Measurements from ENCODE around the gene CLIC3. TPM values are rescaled to one million over a fixed set of nuclear protein-coding genes. Genes with fewer than 3 reads are reported as not detected.
A peak's percentile ranks its signal among the peaks of the same experiment; 100 is the strongest.

CLIC3 gene
- polyA plus RNA-seq, 1 donor from 2014 or later, result 3.5 TPM

DNA sequence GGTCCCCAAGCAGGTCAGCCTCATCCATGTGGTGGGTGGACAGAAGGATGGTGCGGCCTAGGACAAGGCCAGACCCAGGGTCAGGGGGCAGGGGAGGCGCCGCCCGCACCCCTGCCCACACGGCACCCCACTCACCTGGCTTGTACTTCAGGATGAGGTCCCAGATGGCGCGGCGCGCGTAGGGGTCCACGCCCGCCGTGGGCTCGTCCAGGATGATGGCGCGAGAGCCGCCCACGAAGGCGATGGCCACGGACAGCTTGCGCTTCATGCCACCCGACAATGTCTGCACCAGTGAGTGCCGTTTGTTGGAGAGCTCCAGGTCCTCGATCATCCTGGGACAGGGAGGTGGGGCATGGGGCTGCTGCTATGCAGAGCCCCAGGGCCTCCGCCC, 19.2 kb upstream of the CLIC3 start:
- no peak overlapping the region for H3K4me3 Mint-ChIP-seq
- H3K27me3 Mint-ChIP-seq, result no peaks in the 10 kb centered on the region
- H3K9me3 Mint-ChIP-seq, result no peaks in the 10 kb centered on the region
- H3K4me1 Mint-ChIP-seq, result no peaks in the 10 kb centered on the region
- no peak overlapping the region for H3K27ac Mint-ChIP-seq
- H3K36me3 Mint-ChIP-seq, result peaks cover 3% of the 10 kb centered on the region

DNA sequence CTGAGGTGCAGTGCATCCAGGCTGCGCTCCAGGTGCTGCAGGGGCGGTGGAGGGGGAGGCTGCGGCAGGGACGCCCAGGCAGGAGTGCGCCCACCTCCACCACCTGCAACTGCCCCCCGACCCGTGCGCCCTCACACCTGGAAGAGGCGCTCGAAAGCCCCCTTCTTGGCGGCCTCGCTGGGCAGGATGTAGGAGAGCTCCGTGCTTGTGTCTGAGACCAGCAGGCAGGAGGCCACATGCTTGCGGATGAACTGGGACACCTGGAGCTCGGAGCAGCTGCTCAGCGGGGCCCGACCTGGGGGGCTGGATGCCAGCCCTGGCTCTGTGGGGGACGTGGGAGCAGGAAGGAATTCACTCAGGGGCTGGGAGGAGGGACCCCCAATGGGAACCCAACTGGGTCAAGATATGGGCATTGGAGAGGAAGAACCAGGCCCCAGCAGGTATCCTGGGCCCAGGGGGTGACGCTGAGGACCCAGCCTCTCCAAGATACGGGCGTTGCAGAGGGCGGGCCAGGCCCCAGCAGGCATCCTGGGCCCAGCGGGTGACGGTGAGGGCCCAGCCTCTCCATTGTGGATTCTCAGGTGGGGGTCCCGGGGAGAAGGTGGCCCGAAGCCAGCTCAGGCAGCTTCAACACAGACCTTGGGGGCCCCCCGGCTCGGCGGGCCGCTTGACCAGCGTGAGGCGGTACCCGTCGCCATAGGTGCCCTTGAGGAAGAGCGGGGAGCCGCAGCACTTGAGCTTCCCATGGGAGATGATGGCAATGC, 18.6 kb upstream of the CLIC3 start:
- no peak overlapping the region for H3K27ac Mint-ChIP-seq
- no peak overlapping the region for H3K4me3 Mint-ChIP-seq
- no peaks in the 10 kb centered on the region for H3K4me1 Mint-ChIP-seq
- no peaks in the 10 kb centered on the region for H3K27me3 Mint-ChIP-seq
- no peaks in the 10 kb centered on the region for H3K9me3 Mint-ChIP-seq
- peaks cover 3% of the 10 kb centered on the region for H3K36me3 Mint-ChIP-seq

DNA sequence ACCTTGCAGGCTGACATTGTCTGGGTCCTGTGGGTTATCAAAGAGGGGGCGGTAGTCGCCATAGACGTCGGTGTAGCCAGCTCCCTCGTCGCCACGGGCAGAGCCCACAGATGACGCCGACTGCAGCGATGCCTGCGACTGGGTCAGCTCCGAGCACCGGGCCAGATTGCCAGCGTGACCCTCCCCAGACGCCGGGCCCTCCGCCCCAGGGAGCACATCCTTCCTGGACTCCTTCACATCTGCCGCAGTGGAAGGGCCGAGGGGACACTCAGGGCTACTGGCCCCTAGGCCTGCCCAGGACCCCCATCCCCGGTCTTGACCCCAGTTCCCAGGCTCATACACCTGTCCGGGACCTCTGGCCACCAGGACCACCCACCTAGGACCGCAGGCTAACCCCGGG, 17.8 kb upstream of the CLIC3 start:
- no peaks in the 10 kb centered on the region for H3K27me3 Mint-ChIP-seq
- peak overlapping the region in 1 of 4 donors; percentile 22 for H3K4me3 Mint-ChIP-seq
- H3K27ac Mint-ChIP-seq, result no peak overlapping the region
- no peaks in the 10 kb centered on the region for H3K4me1 Mint-ChIP-seq
- peaks cover 1% of the 10 kb centered on the region for H3K36me3 Mint-ChIP-seq
- H3K9me3 Mint-ChIP-seq, result no peaks in the 10 kb centered on the region

DNA sequence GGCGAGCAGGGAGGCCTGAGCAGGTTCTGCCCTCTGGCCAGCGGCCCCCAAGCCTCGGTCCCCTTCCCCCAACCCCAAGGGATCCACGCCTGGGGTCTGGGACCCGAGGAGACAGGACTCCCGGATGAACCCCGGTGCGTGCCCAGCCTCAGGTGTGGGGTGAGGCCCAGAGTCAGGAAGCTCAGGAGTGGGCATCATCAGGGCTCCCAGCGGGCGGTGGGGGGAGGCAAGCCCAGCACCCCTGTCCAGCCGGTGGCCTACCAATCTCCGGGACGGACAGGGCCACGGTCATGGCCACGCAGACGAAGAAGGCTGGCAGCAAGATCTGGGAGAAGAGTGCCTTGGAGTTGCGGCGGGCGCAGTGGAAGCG, 17.2 kb upstream of the CLIC3 start:
- H3K4me1 Mint-ChIP-seq, result no peaks in the 10 kb centered on the region
- no peaks in the 10 kb centered on the region for H3K9me3 Mint-ChIP-seq
- H3K27ac Mint-ChIP-seq, result no peak overlapping the region
- H3K4me3 Mint-ChIP-seq, result no peak overlapping the region
- no peaks in the 10 kb centered on the region for H3K27me3 Mint-ChIP-seq
- peaks cover under 1% of the 10 kb centered on the region for H3K36me3 Mint-ChIP-seq

DNA sequence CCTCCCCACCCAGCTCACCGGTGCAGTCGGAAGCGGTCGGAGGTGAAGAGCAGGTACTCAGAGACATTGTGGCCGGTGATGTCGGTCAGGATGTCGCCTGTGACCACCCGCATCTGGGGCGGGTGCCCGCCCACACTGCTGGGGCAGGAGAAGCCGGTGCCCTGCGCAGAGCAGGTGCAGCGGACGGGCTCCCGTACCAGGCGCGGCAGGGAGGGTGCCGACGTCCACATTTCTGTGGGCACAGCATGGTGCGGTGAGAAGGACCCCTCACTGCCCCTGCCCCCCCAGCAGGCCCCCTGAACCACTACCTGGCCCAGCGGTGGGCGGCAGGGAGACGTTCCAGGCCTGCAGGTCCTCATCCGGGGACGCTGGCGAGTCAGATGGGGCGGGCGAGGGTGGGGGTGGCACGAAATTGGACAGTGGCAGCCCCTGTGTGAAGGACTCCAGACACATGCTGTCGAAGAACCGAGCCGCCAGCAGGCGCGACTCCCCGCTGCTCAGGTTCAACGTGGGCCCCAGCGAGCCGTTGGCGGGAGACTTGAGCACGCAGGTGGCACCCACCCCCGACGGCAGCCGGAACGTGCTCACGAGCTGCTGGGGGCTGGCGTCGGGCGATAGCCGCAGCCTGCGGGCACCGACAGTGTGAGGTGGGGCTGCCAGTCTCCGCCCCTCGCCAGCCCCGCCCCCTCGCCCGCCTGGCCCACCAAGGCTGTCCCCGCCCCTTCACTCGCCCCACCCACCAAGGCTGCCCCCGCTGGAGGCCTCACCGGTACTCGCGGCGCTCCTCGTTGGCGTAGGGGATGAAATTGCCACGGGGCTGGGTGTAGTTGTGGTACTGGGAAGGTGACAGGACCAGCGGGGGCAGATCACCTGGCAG, 16.6 kb upstream of the CLIC3 start:
- H3K36me3 Mint-ChIP-seq, result no peaks in the 10 kb centered on the region
- no peak overlapping the region for H3K27ac Mint-ChIP-seq
- no peaks in the 10 kb centered on the region for H3K9me3 Mint-ChIP-seq
- no peak overlapping the region for H3K4me3 Mint-ChIP-seq
- no peaks in the 10 kb centered on the region for H3K27me3 Mint-ChIP-seq
- no peaks in the 10 kb centered on the region for H3K4me1 Mint-ChIP-seq

DNA sequence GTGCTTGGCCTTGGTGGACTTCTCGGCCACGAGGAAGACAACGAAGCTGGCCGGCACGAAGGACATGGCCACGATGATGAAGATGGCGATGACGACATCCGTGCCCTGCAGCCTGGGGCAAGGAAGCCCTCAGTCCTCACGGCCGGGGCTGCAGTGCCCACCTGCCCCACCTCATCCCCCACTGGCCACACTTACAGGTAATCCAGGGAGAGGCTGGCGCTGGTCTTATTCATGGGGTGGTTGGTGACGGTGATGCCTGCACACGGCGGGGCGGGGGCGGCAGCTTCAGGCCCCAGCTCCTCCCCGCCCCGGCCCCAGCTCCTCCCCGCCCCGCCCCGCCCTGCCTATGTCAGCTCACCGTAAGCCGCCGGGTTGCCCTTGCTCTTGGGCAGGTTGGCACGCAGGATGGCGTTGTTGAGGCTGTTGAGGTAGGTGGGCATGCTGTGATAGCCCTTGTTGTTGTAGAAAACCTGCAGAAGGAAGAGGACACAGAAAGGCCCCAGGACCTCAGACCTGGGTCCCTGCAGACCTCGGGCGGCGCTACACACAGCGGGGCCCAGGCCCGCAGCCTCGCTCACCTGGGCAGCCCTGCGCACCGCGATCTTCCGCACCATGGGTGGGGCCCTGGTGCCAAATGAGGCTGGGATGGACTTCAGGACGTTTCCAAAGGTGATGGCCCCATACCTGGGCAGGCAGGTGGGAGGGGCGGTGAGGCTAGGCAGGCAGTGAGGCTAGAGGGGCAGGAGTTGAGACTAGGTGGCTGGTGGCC, 15.7 kb upstream of the CLIC3 start:
- no peaks in the 10 kb centered on the region for H3K27me3 Mint-ChIP-seq
- no peaks in the 10 kb centered on the region for H3K9me3 Mint-ChIP-seq
- no peaks in the 10 kb centered on the region for H3K4me1 Mint-ChIP-seq

DNA sequence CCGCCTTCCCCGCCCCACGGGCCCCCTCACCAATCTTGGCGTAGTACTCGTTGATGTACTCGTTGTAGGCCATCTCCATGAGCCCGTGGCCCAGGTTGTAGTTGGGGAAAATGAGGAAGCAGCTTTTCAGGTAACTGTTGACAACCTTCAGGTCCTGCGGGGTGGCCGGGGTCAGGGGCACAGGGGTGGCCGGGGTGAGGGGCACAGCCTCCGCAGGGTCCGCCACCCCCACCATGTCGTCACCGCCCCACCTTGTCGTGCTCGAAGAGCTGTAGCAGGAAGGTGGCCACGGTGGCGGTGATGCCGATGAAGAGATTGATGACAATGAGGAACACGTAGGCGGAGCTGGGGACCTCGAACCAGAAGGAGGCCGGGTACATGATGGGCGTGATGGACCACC, 14.8 kb upstream of the CLIC3 start:
- Mint-ChIP-seq H3K4me3 (no peak overlapping the region), H3K27ac (no peak overlapping the region), H3K9me3 (no peaks in the 10 kb centered on the region), H3K36me3 (no peaks in the 10 kb centered on the region), H3K27me3 (peaks cover 3% of the 10 kb centered on the region), H3K4me1 (no peaks in the 10 kb centered on the region)

More for the DNA sequence above, 15.7 kb upstream of the CLIC3 start:
- Mint-ChIP-seq H3K27ac (no peak overlapping the region), H3K36me3 (no peaks in the 10 kb centered on the region), H3K4me3 (no peak overlapping the region)

DNA sequence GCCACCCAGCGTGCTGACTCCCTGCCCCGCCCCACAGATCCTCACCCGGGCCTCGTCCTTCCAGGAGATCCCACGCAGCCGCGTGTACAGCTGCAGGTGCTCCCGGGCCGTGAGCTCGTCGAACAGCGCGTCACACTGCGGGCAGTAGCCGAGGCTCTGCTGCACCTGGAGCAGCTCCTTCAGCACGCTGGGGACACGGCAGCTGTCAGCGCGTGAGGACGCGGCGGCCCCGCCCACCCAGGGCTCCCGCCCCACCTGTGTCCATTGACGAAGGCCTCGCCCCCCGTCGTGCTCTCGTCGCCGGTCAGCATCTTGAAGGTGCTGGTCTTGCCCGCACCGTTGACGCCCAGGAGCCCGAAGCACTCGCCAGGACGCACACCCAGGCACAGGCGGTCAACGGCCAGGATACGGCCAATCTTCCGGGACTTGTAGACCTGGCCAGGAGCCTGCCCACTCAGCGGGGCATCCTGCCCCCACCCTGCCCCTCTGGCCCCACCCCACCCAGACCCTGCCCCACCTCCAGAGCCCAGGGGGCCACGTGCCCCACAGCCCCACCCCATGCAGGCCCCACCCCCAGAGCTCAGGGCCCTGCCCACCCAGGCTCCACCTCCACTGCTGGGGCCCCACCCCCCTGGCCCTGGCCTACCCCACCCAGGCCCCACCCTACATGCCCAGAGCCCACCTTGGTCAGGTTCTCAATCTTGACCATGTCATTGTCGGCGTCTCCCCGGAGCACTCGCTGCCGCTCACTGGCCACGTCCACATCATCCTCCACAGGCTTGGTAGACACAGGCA, 13.8 kb upstream of the CLIC3 start:
- Mint-ChIP-seq H3K27me3 (peaks cover 3% of the 10 kb centered on the region), H3K36me3 (no peaks in the 10 kb centered on the region), H3K4me3 (no peak overlapping the region), H3K27ac (no peak overlapping the region), H3K9me3 (no peaks in the 10 kb centered on the region), H3K4me1 (no peaks in the 10 kb centered on the region)

DNA sequence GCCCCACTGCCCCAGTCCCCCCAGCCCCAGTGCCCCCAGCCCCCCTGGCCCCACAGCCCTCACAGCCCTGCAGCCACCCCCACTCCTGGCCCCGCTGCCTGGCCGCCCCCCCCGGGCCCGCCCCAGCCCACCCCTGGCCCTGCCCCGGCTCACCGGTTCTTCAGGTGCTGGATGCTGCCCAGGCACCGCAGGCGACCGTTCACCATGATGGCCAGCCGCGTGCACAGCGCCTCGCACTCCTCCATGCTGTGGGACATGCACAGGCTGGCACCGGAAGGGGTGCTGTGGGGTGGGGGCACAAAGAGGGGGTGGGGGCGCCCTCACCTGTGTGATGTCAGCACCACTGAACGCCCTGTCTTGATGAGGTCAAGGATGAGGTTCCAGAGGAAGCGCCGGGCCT, 12.8 kb upstream of the CLIC3 start:
- H3K4me1 Mint-ChIP-seq, result no peaks in the 10 kb centered on the region
- H3K4me3 Mint-ChIP-seq, result no peak overlapping the region
- H3K36me3 Mint-ChIP-seq, result no peaks in the 10 kb centered on the region
- peaks cover 3% of the 10 kb centered on the region for H3K27me3 Mint-ChIP-seq
- H3K27ac Mint-ChIP-seq, result no peak overlapping the region
- H3K9me3 Mint-ChIP-seq, result peaks cover 0 to 1% (median 0%) of the 10 kb centered on the region in 3 donors

DNA sequence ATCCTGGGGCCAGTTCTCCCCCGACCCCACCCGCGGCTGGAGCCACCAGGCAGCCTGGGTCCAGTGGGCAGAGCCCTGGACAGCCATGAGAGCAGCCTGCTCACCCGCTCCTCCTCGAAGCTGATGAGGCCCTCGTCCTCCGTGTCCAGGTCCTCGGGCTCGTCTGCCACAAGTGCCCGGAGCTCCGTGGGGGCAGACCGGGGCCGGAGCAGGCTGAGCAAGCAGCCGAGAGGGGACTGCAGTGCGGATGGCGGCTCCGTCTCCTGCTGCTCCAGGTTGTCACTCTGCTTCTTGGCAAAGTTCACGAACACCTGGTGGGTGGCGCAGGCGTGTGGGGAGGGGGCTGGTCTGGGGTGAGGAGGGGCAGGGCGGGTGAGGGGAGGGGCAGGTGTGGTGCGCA, 11.9 kb upstream of the CLIC3 start:
- no peaks in the 10 kb centered on the region for H3K4me1 Mint-ChIP-seq
- H3K9me3 Mint-ChIP-seq, result peaks cover 0 to 1% (median 0%) of the 10 kb centered on the region in 3 donors
- no peak overlapping the region for H3K27ac Mint-ChIP-seq
- no peak overlapping the region for H3K4me3 Mint-ChIP-seq
- H3K27me3 Mint-ChIP-seq, result peaks cover 3% of the 10 kb centered on the region
- no peaks in the 10 kb centered on the region for H3K36me3 Mint-ChIP-seq

DNA sequence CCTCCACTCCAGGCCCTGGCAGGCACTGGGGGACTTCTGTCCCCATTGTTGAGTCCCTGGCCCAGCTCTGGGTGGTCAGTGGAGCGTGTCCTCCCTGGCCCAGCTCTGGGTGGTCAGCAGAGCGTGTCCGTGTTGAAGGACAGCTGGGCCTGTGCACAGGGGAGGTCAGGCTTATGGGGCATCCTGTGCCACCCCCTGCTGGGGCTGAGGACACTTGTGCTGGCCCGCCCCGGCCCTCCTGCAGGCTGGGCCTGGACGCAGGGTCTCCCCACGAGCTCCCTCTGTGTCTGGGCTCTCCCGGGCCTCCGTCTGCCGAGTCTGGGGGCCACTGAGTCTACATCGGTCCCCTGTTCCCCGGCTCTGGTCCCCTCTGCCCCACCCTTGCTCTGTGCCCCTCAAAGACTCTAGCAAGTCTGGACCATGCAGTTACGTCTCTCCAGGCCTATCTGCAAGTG, 11.5 kb upstream of the CLIC3 start:
- H3K9me3 Mint-ChIP-seq, result peaks cover 0 to 1% (median 0%) of the 10 kb centered on the region in 3 donors
- H3K27ac Mint-ChIP-seq, result no peak overlapping the region
- no peaks in the 10 kb centered on the region for H3K36me3 Mint-ChIP-seq
- H3K27me3 Mint-ChIP-seq, result peaks cover 3% of the 10 kb centered on the region
- H3K4me3 Mint-ChIP-seq, result no peak overlapping the region
- no peaks in the 10 kb centered on the region for H3K4me1 Mint-ChIP-seq

DNA sequence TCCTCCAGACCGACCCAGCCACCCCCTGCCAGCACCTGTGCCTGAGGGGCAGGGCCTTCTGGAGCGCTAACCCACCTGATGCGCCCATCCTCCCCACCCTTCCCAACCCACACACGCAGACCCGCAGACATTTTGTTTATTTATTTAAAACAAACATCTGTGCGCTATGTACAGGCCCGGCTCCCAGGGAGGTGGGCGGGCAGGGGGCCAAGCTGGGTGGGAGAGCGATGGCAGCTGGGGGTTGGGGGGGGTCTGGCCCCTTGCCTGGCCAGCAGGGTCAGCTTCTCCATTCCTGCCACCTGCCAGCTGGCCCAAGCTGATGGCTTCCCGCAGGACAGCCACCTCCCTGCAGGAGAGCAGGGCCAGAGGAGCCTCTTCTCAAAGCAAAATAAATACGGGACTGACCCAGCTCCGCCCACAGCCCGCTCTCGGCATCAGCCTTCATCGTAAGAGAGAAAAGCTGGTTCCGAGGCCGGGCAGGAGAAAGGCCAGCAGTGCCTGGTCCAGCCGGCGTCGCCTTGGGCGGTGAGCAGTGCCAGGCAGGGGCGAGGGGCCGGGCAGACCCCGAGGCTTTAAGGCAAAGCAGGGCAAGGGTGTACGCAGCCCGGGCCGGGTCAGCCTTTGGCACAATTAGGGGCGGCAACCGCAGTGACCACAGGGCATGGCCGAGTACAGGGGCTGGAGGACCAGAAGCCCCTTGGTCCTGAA, 10.9 kb upstream of the CLIC3 start:
- no peak overlapping the region for H3K27ac Mint-ChIP-seq
- no peaks in the 10 kb centered on the region for H3K4me1 Mint-ChIP-seq
- peaks cover 0 to 1% (median 0%) of the 10 kb centered on the region in 3 donors for H3K9me3 Mint-ChIP-seq
- peaks cover 3% of the 10 kb centered on the region for H3K27me3 Mint-ChIP-seq
- H3K4me3 Mint-ChIP-seq, result no peak overlapping the region
- no peaks in the 10 kb centered on the region for H3K36me3 Mint-ChIP-seq

DNA sequence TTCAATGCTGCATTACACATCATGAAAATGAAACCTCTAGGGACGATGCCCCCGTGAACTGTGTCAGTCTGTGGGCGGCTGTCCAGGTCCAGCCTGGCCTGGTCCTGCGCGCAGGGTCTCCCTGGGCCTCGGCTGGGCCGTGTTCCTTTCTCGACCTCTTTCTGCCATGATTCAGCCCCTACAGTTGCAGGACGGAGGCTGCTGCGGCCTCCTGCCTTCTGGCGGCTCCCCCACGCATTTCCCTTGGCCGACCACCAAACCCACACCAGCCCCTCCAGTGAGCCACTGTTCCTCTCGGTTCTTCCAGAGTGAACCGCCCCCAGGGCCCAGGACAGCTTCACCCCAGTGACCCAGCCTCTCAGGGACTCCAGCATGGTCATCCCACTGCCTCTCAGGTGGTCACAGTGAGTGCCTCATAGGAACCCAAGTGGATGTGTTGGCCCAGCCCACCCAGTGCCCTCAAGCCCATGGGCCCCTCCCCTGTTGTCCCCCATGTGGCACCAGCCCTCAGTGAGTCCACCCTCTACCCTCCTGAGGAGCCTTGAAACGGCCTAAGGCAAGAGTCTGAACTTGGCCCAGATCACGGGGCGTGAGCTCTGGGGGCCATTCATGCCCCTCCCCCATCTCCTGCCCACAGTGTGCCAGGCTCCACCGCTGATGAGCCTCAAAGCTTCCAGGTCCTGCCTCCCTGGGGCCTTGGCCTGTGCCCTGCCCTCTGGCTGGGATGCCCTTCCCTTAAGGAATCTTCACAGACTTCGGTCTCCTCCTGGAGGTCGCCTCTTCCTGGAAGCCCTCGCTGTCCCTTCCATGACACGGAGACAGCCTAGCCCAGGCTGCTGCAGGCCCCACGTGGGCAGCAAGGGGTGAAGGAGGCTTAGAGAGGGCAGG, 10.0 kb upstream of the CLIC3 start:
- H3K4me3 Mint-ChIP-seq, result no peak overlapping the region
- H3K9me3 Mint-ChIP-seq, result peaks cover 0 to 1% (median 0%) of the 10 kb centered on the region in 3 donors
- H3K36me3 Mint-ChIP-seq, result no peaks in the 10 kb centered on the region
- H3K4me1 Mint-ChIP-seq, result no peaks in the 10 kb centered on the region
- no peak overlapping the region for H3K27ac Mint-ChIP-seq
- peaks cover 3% of the 10 kb centered on the region for H3K27me3 Mint-ChIP-seq
